GM12891 (cell line): ENCODE measurements around the gene CCSER1.
"Not testable (repeated sequence)": the region's sequence is repeated elsewhere in the genome, so short reads cannot be mapped to it uniquely, and the experiment has no call there.

Experiments used
- DNase-seq: peaks from one replicate; pipeline ENCODE4 v3.0.0; 2011; ENCODE audit warnings: low spot score; ENCODE audit not compliant: insufficient read length
- FAIRE-seq: peaks from 2 replicates; lab custom pipeline; 2011; peaks lifted over from hg19 to GRCh38; lab: Jason Lieb, UNC
- PAX5 ChIP-seq: IDR thresholded peaks from 2 replicates; pipeline ENCODE4 v1.6.1; 2011; ENCODE audit warnings: low read length, moderate library complexity, mild to moderate bottlenecking; ENCODE audit not compliant: insufficient read depth, severe bottlenecking
- POLR2A ChIP-seq: IDR thresholded peaks from 2 replicates; pipeline ENCODE4 v1.6.1; 2011; ENCODE audit warnings: low read depth, low read length, control low read depth
- POLR2AphosphoS5 ChIP-seq: IDR thresholded peaks from 2 replicates; pipeline ENCODE4 v1.6.1; 2011; ENCODE audit warnings: low read depth, low read length, control low read depth
- POU2F2 ChIP-seq: IDR thresholded peaks from 2 replicates; pipeline ENCODE4 v1.6.1; 2011; ENCODE audit warnings: low read depth, mild to moderate bottlenecking, control low read depth, low read length, moderate library complexity
- SPI1 ChIP-seq: IDR thresholded peaks from 2 replicates; pipeline ENCODE4 v1.6.1; 2011; ENCODE audit warnings: low read depth, low read length, control low read depth
- TAF1 ChIP-seq: IDR thresholded peaks from 2 replicates; pipeline ENCODE4 v1.6.1; 2011; ENCODE audit warnings: low read depth, low read length, control low read depth

The CCSER1 gene

DNA sequence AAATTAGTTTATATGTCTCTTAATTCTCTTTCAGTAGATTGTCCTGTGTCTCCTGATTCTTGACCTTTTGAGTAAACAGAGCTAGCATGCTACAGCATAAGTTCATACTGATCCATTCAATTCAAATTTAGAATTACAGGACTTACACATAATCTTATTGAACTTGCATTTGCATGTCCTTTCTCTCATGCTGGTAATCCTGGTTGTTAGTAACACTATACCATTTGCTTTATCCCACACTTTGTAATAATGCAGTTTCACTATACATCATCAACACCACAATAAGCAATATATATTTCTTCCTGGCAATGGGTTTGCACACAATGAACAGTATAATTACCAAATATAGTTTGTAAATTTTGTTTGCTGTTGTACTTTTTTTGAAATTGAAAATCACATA lies 1239.4 kb downstream of the CCSER1 start:
- DNase-seq (no peak), FAIRE-seq (no peak)
- TF ChIP-seq TAF1 (no peak), POLR2A (no peak), SPI1 (no peak), PAX5 (no peak), POLR2AphosphoS5 (no peak), POU2F2 (no peak)

DNA sequence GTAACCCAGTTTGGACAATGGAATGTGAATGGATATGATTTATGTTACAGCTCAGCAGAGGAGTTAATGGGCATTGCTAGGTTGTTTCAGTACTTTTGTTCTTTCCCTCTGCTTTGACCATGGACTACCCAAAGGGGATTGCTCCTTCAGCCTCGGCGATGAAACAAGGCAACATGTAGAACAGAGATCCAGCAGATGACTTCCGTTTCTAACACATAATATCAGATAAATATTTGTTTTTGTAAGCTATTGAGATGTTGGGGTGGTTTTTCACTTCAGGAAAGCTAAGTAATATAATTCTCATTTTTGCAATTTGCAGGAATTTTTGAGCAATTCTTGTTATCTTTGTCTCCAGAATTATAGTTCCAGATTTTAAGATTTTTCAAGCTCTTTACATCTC lies 1241.9 kb downstream of the CCSER1 start:
- no peak for DNase-seq
- no peak for FAIRE-seq
- no peak for TF ChIP-seq POLR2A
- TF ChIP-seq PAX5, result no peak
- no peak for TF ChIP-seq POLR2AphosphoS5

DNA sequence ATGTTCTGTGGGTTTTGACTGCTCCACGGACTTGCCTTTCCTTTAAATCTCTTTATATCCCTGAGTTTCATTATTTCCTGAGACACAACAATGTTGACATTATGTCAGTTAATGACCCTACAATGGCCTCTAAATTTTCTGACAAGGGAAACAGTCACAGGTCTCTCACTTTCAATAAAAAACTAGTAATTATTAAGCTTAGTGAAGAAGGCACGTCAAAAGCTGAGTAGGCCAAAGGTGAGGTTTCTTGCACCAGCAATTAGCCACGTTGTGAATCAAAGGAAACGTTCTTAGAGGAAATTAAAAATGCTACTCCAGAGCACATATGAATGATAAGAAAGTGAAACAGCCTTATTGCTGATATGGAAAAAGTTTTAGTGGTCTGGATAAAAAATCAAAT lies 1246.4 kb downstream of the CCSER1 start:
- TF ChIP-seq POU2F2 (no peak), POLR2AphosphoS5 (no peak), POLR2A (no peak), TAF1 (no peak), PAX5 (no peak), SPI1 (no peak)
- FAIRE-seq (no peak), DNase-seq (no peak)

DNA sequence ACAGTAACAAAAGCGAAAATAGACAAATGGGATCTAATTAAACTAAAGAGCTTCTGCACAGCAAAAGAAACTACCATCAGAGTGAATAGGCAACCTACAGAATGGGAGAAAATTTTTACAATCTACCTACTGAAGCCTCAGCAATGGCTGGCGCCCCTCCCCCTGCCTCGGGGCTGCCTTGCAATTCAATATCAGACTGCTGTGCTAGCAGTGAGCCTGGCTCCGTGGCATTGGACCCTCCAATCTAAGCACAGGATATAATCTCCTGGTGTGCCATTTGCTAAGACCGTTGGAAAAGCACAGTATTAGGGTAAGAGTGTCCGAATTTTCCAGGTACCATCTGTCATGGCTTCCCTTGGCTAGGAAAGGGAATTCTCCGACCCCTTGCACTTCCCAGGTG lies 1278.2 kb downstream of the CCSER1 start:
- FAIRE-seq, DNase-seq: not testable (repeated sequence)

DNA sequence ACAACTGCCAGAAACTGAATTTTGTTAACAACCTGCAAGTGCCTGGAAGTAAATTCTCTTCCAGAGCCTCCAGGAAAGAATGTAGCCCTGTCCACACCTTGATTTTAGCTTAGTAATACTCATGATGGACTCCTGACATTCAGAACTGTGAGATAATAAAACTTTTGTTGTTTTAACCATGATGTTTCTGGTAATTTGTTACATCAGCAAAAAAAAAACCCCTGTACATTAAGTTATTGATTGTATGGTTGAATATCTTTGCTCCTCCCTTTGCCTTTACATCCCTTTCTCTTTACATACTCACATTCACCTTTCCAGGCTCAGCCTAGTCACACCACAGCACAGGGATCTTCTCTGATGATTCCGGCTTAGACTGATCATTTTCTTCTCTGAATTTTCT lies 1294.8 kb downstream of the CCSER1 start:
- DNase-seq, result no peak
- FAIRE-seq, result no peak
- TF ChIP-seq TAF1 (no peak), SPI1 (no peak), POLR2A (no peak), PAX5 (no peak), POU2F2 (no peak), POLR2AphosphoS5 (no peak)

DNA sequence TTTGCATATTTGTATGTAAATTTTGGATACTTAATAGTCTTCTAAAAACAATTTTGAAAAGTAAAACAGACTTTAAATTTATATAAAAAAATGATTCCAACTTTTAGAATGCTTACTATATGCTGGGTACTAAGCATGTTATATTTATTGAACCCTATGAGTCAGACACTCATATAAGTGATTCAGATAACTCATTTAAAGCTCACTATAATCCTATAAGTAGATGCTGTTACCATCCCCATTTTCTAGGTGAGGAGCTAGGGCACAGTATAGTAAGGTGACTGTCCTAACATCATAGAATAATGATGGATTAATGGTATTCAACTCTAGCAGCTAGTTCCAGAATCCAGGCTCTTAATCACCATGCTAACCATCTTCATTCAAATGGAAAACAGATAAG lies 1299.5 kb downstream of the CCSER1 start:
- DNase-seq (no peak), FAIRE-seq (no peak)
- TF ChIP-seq PAX5, result no peak
- no peak for TF ChIP-seq POLR2AphosphoS5
- TF ChIP-seq POLR2A, result no peak
- no peak for TF ChIP-seq TAF1

DNA sequence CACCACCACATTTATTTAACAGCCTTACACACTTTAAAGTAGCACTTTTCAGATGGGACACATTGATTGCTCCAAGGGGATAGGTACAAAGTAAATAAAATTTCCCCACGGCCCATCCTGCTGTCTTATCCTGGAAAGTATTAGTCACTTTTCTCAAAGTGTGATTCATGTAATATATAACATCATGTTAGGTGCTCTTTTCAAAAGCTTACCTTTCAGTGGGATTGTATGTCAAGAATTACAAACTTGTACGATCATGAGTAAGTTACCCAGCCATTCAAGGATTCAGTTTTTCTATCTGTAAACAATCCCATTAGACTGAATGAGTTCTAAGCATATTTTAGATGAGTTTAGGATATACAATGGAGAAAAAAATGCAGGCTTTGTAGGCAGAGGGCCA lies 1300.0 kb downstream of the CCSER1 start:
- no peak for DNase-seq
- no peak for FAIRE-seq
- TF ChIP-seq SPI1, result no peak
- no peak for TF ChIP-seq PAX5
- TF ChIP-seq POLR2AphosphoS5, result no peak
- no peak for TF ChIP-seq TAF1
- TF ChIP-seq POU2F2, result no peak
- TF ChIP-seq POLR2A, result no peak

DNA sequence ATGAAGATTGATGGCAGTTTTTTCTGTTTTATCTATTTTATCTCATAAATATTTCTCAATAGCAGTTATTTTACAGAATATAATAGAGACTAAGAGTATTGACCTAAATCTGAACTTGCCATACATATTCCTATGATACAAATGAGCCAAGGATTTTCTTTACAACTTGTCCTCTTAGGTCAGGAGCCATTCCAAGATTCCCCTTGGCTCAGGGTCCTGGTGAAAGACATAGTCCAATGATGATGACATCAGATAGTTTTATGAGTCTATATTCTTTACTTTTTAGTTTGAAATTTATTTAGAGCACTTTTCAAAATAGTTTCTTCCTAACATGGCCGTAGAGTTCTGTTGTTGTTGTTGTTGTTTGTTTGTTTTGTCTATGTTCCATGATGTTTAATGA lies 1307.4 kb downstream of the CCSER1 start:
- DNase-seq (no peak), FAIRE-seq (no peak)
- TF ChIP-seq POLR2AphosphoS5 (no peak), PAX5 (no peak), POU2F2 (no peak), TAF1 (no peak), POLR2A (no peak), SPI1 (no peak)

DNA sequence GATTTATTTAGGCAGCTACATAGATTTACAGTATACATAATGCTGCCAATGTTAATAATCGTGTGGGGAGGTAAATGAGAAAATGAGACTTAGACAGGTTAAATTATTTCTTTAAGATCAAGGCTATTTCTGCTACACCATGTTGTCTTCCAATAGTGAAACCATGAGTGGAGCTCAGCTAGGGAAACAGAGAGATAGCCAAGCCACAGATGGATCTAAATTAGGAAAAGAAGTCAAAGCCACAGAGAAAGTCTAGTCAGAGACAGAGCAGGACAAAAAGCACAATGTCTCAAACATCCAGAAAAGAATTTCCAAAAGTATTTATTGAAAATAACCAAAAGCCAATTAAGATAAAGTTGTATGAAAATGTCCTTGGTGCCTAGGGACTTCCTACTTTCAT lies 1309.4 kb downstream of the CCSER1 start:
- TF ChIP-seq PAX5 (no peak), SPI1 (no peak), POLR2AphosphoS5 (no peak), TAF1 (no peak), POU2F2 (no peak), POLR2A (no peak)
- FAIRE-seq (no peak), DNase-seq (no peak)

DNA sequence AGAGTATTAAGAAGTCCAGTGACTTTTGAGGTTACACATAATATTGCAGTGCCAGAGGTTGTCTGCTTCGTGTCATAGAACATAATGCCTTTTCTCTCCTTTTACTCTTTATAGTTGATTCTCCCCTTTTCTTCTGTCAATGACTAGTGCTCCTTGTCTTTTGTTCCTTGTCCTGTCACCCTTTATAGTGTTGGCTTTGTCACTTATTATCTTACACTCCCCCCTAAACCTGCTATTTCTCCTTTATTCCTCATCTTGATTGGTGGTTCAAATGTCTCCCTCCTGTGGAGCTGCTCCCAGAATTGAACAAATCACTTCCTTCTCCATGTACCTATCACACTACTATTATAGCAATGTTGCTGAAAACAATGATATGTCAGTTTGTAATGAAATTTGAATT lies 1320.0 kb downstream of the CCSER1 start:
- DNase-seq (no peak), FAIRE-seq (no peak)
- no peak for TF ChIP-seq SPI1
- TF ChIP-seq POLR2AphosphoS5, result no peak
- TF ChIP-seq TAF1, result no peak
- no peak for TF ChIP-seq PAX5
- no peak for TF ChIP-seq POLR2A
- TF ChIP-seq POU2F2, result no peak
